Measurements from ENCODE around the gene RTN4IP1.

DNA sequence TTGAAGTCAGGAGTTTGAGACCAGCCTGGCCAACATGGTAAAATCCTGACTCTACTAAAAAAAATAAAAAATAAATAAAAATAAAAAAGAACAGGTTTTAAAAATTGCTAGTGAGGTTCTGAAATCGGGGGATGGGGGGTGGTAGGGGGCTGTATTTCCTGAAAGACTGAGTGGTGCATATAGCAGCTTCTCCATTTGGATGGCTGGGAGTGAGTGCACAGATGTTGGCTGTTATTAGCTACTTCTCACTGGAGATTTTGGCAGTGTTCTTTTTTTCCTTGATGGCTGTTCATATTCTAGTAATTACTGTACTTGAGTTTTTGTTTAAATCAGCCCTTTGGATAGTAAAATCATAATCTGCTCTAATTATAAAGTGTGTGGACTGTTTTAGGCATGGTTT, 79.8 kb downstream of the RTN4IP1 start:
- TF ChIP-seq, protein P1, sequence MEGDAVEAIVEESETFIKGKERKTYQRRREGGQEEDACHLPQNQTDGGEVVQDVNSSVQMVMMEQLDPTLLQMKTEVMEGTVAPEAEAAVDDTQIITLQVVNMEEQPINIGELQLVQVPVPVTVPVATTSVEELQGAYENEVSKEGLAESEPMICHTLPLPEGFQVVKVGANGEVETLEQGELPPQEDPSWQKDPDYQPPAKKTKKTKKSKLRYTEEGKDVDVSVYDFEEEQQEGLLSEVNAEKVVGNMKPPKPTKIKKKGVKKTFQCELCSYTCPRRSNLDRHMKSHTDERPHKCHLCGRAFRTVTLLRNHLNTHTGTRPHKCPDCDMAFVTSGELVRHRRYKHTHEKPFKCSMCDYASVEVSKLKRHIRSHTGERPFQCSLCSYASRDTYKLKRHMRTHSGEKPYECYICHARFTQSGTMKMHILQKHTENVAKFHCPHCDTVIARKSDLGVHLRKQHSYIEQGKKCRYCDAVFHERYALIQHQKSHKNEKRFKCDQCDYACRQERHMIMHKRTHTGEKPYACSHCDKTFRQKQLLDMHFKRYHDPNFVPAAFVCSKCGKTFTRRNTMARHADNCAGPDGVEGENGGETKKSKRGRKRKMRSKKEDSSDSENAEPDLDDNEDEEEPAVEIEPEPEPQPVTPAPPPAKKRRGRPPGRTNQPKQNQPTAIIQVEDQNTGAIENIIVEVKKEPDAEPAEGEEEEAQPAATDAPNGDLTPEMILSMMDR (conservative IDR thresholded peaks at IDR 0.05): no peak
- TF ChIP-seq ZFX (IDR thresholded peaks at IDR 0.05): no peak
